Neural progenitor cell (in vitro differentiated cells): Measurements from ENCODE around the gene STK11IP. TPM values are rescaled to one million over a fixed set of nuclear protein-coding genes. Genes with fewer than 3 reads are reported as not detected.

Source experiments
- DNase-seq: peaks from one replicate; pipeline ENCODE4 v3.0.0-alpha.2; 2016; ENCODE audit warnings: low spot score
- H2AFZ ChIP-seq: fragments of 200-600 bp; sonication (generic); replicated peaks from 2 replicates; pipeline ENCODE4 v1.6.1; 2016; ENCODE audit warnings: antibody characterized with exemption
- H3F3A ChIP-seq: fragments of 200-600 bp; sonication (generic); 2 replicates; pipeline ENCODE4 v1.6.1; 2016; ENCODE audit warnings: antibody characterized with exemption, low read depth
- H3K27ac ChIP-seq: fragments of 200-600 bp; sonication (generic); 2 replicates; pipeline ENCODE4 v1.5.1; 2016; ENCODE audit warnings: mild to moderate bottlenecking
- H3K27me3 ChIP-seq: fragments of 200-600 bp; sonication (generic); 2 replicates; pipeline ENCODE4 v1.6.1; 2016; ENCODE audit warnings: mild to moderate bottlenecking, moderate library complexity
- H3K36me3 ChIP-seq: fragments of 200-600 bp; sonication (generic); 2 replicates; pipeline ENCODE4 v1.5.1; 2016
- H3K4me1 ChIP-seq: fragments of 200-600 bp; sonication (generic); 2 replicates; pipeline ENCODE4 v1.6.1; 2016; ENCODE audit warnings: mixed run types
- H3K4me2 ChIP-seq: fragments of 200-600 bp; sonication (generic); 2 replicates; pipeline ENCODE4 v1.6.1; 2016
- H3K4me3 ChIP-seq: fragments of 200-600 bp; sonication (generic); 2 replicates; pipeline ENCODE4 v1.5.1; 2016
- H3K79me2 ChIP-seq: fragments of 200-600 bp; sonication (generic); 2 replicates; pipeline ENCODE4 v1.6.1; 2016; ENCODE audit warnings: low read depth
- H3K9ac ChIP-seq: fragments of 200-600 bp; sonication (generic); 2 replicates; pipeline ENCODE4 v1.6.1; 2016
- H3K9me3 ChIP-seq: fragments of 200-600 bp; sonication (generic); 2 replicates; pipeline ENCODE4 v1.5.1; 2016; ENCODE audit warnings: low read depth
- H4K20me1 ChIP-seq: fragments of 200-600 bp; sonication (generic); 2 replicates; pipeline ENCODE4 v1.6.1; 2016; ENCODE audit warnings: low read depth
- H3K27ac Mint-ChIP-seq: 3 replicates; pipeline ENCODE4 v1.8.0; 2021; ENCODE audit warnings: mixed read lengths
- H3K27me3 Mint-ChIP-seq: 2 replicates; pipeline ENCODE4 v1.8.0; 2022; ENCODE audit warnings: low read depth, mild to moderate bottlenecking, inconsistent platforms, moderate library complexity, mixed read lengths; ENCODE audit not compliant: insufficient read depth
- H3K36me3 Mint-ChIP-seq: 3 replicates; pipeline ENCODE4 v1.8.0; 2021; ENCODE audit warnings: mixed read lengths
- H3K4me1 Mint-ChIP-seq: 3 replicates; pipeline ENCODE4 v1.8.0; 2021; ENCODE audit warnings: mixed read lengths
- H3K4me3 Mint-ChIP-seq: 3 replicates; pipeline ENCODE4 v1.8.0; 2021; ENCODE audit warnings: mild to moderate bottlenecking, moderate library complexity, mixed read lengths
- H3K9me3 Mint-ChIP-seq: 3 replicates; pipeline ENCODE4 v1.8.0; 2020; ENCODE audit warnings: mixed read lengths
- CTCF ChIP-seq: fragments of 200-600 bp; sonication (generic); IDR thresholded peaks from 2 replicates; pipeline ENCODE4 v1.5.1; 2017; ENCODE audit warnings: antibody characterized with exemption, mild to moderate bottlenecking
- EZH2 ChIP-seq: fragments of 200-600 bp; sonication (generic); IDR thresholded peaks from 2 replicates; pipeline ENCODE4 v1.6.1; 2017; ENCODE audit warnings: antibody characterized with exemption, mild to moderate bottlenecking, moderate library complexity
- EZH2phosphoT487 ChIP-seq: fragments of 200-600 bp; sonication (generic); IDR thresholded peaks from 2 replicates; pipeline ENCODE4 v1.6.1; 2017; ENCODE audit warnings: antibody characterized with exemption
- total RNA-seq: library from RNA; depleted of rRNA; stranded (reverse); fragments of >200 nt; gene quantifications from 2 replicates; pipeline ENCODE4 v1.2.3, GENCODE V29; 2015; ENCODE audit warnings: low replicate concordance

Gene STK11IP
- total RNA-seq, 1 donor from 2014 or later, result 16.8 TPM

GRCh38 chr2:219645631-219646527, 48.2 kb downstream of the STK11IP start:
- H3K79me2 ChIP-seq, result no peaks in the 10 kb centered on the region
- no peak for DNase-seq
- no peaks in the 10 kb centered on the region for H3K9me3 ChIP-seq
- Mint-ChIP-seq H3K4me3 (no peak overlapping the region), H3K9me3 (no peaks in the 10 kb centered on the region), H3K4me1 (peaks cover 33% of the 10 kb centered on the region), H3K36me3 (no peaks in the 10 kb centered on the region), H3K27me3 (peaks cover 15% of the 10 kb centered on the region), H3K27ac (peak overlapping the region; percentile 42)
- peaks cover 13% of the 10 kb centered on the region for H3K4me1 ChIP-seq
- no peak overlapping the region for H3K27ac ChIP-seq
- peak overlapping the region; percentile 28 for H3K4me2 ChIP-seq
- H3K4me3 ChIP-seq, result no peak overlapping the region
- no peak overlapping the region for H3K9ac ChIP-seq
- H4K20me1 ChIP-seq, result no peaks in the 10 kb centered on the region
- peaks cover 11% of the 10 kb centered on the region for H3K27me3 ChIP-seq
- no peaks in the 10 kb centered on the region for H3K36me3 ChIP-seq
- TF ChIP-seq CTCF (no peak), EZH2 (no peak), EZH2phosphoT487 (no peak)
- H2AFZ ChIP-seq, result no peak overlapping the region
- no peaks in the 10 kb centered on the region for H3F3A ChIP-seq

- H3K9me3 Mint-ChIP-seq, result peaks cover 3% of the 10 kb centered on the region
- no peak overlapping the region for H3K9ac ChIP-seq
- H3K36me3 ChIP-seq, result no peaks in the 10 kb centered on the region
- H3K27me3 ChIP-seq, result peaks cover 5% of the 10 kb centered on the region
- no peaks in the 10 kb centered on the region for H3K36me3 Mint-ChIP-seq
- no peaks in the 10 kb centered on the region for H3K9me3 ChIP-seq
- no peaks in the 10 kb centered on the region for H3K79me2 ChIP-seq
- no peak overlapping the region for H3K4me2 ChIP-seq
- H3K27ac ChIP-seq, result no peak overlapping the region
- DNase-seq, result no peak
- no peak overlapping the region for H3K4me3 Mint-ChIP-seq
- peaks cover 18% of the 10 kb centered on the region for H3K4me1 Mint-ChIP-seq
- TF ChIP-seq EZH2phosphoT487 (no peak), EZH2 (no peak), CTCF (no peak)
- peaks cover 13% of the 10 kb centered on the region for H3K4me1 ChIP-seq
- H3K27me3 Mint-ChIP-seq, result peaks cover 8% of the 10 kb centered on the region
- no peaks in the 10 kb centered on the region for H3F3A ChIP-seq
- H2AFZ ChIP-seq, result peak overlapping the region; percentile 6
- no peak overlapping the region for H3K4me3 ChIP-seq
- no peaks in the 10 kb centered on the region for H4K20me1 ChIP-seq
- no peak overlapping the region for H3K27ac Mint-ChIP-seq
Observed at GRCh38 chr2:219648176-219648575, 50.5 kb downstream of the STK11IP start.

DNA sequence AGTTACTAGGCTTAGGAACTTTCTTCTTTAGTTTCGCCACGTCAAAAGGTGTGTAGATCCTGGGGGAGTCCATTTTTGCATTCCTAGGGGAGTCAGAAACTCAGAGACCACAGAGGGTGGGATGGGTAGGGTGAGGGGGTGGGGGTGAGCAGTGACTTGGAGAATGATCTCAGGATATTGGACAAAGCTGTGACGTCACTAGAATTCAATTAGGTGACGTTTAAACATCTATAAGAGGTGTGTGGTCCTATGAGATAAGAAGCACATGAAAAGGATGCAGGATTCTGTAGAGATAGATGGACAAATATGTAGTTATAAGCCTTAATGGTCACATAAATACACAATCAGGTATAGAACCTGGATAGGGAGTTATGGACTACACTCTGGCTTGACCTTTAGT, 51.3 kb downstream of the STK11IP start:
- Histone ChIP-seq H3K9ac (no peak overlapping the region), H4K20me1 (no peaks in the 10 kb centered on the region), H3K4me1 (peaks cover 13% of the 10 kb centered on the region), H2AFZ (no peak overlapping the region), H3K9me3 (no peaks in the 10 kb centered on the region), H3F3A (no peaks in the 10 kb centered on the region), H3K4me3 (no peak overlapping the region), H3K79me2 (no peaks in the 10 kb centered on the region), H3K36me3 (no peaks in the 10 kb centered on the region), H3K27me3 (no peaks in the 10 kb centered on the region), H3K27ac (no peak overlapping the region), H3K4me2 (no peak overlapping the region)
- no peaks in the 10 kb centered on the region for H3K36me3 Mint-ChIP-seq
- DNase-seq, result no peak
- H3K4me1 Mint-ChIP-seq, result peaks cover 18% of the 10 kb centered on the region
- peaks cover 6% of the 10 kb centered on the region for H3K27me3 Mint-ChIP-seq
- TF ChIP-seq EZH2 (no peak), CTCF (no peak), EZH2phosphoT487 (no peak)
- H3K27ac Mint-ChIP-seq, result peak overlapping the region; percentile 19
- peaks cover 3% of the 10 kb centered on the region for H3K9me3 Mint-ChIP-seq
- no peak overlapping the region for H3K4me3 Mint-ChIP-seq
